Mucosa of stomach (tissue), 1 donor: Measurements from ENCODE around the gene CEP104.

Experiments used
- H3K27me3 ChIP-seq: one replicate; pipeline ENCODE4 v1.7.0; 2013; ENCODE audit warnings: mild to moderate bottlenecking, low read length; ENCODE audit not compliant: control insufficient read depth, insufficient read depth
- H3K36me3 ChIP-seq: one replicate; pipeline ENCODE4 v1.7.0; 2013; ENCODE audit warnings: low read length; ENCODE audit not compliant: control insufficient read depth, insufficient read depth
- H3K4me1 ChIP-seq: one replicate; pipeline ENCODE4 v1.7.0; 2013; ENCODE audit warnings: mild to moderate bottlenecking, low read length; ENCODE audit not compliant: control insufficient read depth, insufficient read depth
- H3K4me3 ChIP-seq: one replicate; pipeline ENCODE4 v1.7.0; 2013; ENCODE audit warnings: low read length
- H3K9ac ChIP-seq: one replicate; pipeline ENCODE4 v1.7.0; 2013; ENCODE audit warnings: mild to moderate bottlenecking, low read length, moderate library complexity
- H3K9me3 ChIP-seq: one replicate; pipeline ENCODE4 v1.7.0; 2013; ENCODE audit warnings: mild to moderate bottlenecking, low read length, moderate library complexity; ENCODE audit not compliant: control insufficient read depth
- donor health status: Pancreatic carcinoma.

The CEP104 gene

GRCh38 chr1:3831689-3832088 lies 25.3 kb downstream of the CEP104 start:
- H3K9ac ChIP-seq, result no peak overlapping the region
- H3K36me3 ChIP-seq, result no peaks in the 10 kb centered on the region
- H3K4me1 ChIP-seq, result no peaks in the 10 kb centered on the region
- H3K9me3 ChIP-seq, result no peaks in the 10 kb centered on the region
- H3K4me3 ChIP-seq, result no peak overlapping the region
- H3K27me3 ChIP-seq, result no peaks in the 10 kb centered on the region

- H3K9me3 ChIP-seq, result no peaks in the 10 kb centered on the region
- no peaks in the 10 kb centered on the region for H3K27me3 ChIP-seq
- H3K4me1 ChIP-seq, result no peaks in the 10 kb centered on the region
- no peak overlapping the region for H3K9ac ChIP-seq
- no peaks in the 10 kb centered on the region for H3K36me3 ChIP-seq
- no peak overlapping the region for H3K4me3 ChIP-seq
Observed at GRCh38 chr1:3828391-3828790, 28.6 kb downstream of the CEP104 start.

- H3K4me3 ChIP-seq, result no peak overlapping the region
- H3K9me3 ChIP-seq, result no peaks in the 10 kb centered on the region
- H3K27me3 ChIP-seq, result no peaks in the 10 kb centered on the region
- H3K9ac ChIP-seq, result no peak overlapping the region
- H3K4me1 ChIP-seq, result no peaks in the 10 kb centered on the region
- no peaks in the 10 kb centered on the region for H3K36me3 ChIP-seq
Observed at GRCh38 chr1:3827813-3828307, 29.2 kb downstream of the CEP104 start.

- no peaks in the 10 kb centered on the region for H3K27me3 ChIP-seq
- H3K9ac ChIP-seq, result no peak overlapping the region
- H3K4me1 ChIP-seq, result no peaks in the 10 kb centered on the region
- H3K9me3 ChIP-seq, result no peaks in the 10 kb centered on the region
- H3K4me3 ChIP-seq, result no peak overlapping the region
- no peaks in the 10 kb centered on the region for H3K36me3 ChIP-seq
Observed at GRCh38 chr1:3825356-3825755, 31.7 kb downstream of the CEP104 start.

- Histone ChIP-seq H3K9me3 (no peaks in the 10 kb centered on the region), H3K27me3 (no peaks in the 10 kb centered on the region), H3K4me3 (no peak overlapping the region), H3K4me1 (no peaks in the 10 kb centered on the region), H3K9ac (no peak overlapping the region), H3K36me3 (no peaks in the 10 kb centered on the region)
Observed at GRCh38 chr1:3824650-3825049, 32.4 kb downstream of the CEP104 start.

GRCh38 chr1:3822421-3822820 lies 34.6 kb downstream of the CEP104 start:
- Histone ChIP-seq H3K36me3 (no peaks in the 10 kb centered on the region), H3K9ac (no peak overlapping the region), H3K4me3 (no peak overlapping the region), H3K9me3 (no peaks in the 10 kb centered on the region), H3K27me3 (no peaks in the 10 kb centered on the region), H3K4me1 (no peaks in the 10 kb centered on the region)

GRCh38 chr1:3821908-3822307 lies 35.1 kb downstream of the CEP104 start:
- H3K9ac ChIP-seq, result no peak overlapping the region
- H3K27me3 ChIP-seq, result no peaks in the 10 kb centered on the region
- no peaks in the 10 kb centered on the region for H3K36me3 ChIP-seq
- H3K9me3 ChIP-seq, result no peaks in the 10 kb centered on the region
- no peaks in the 10 kb centered on the region for H3K4me1 ChIP-seq
- H3K4me3 ChIP-seq, result no peak overlapping the region

- H3K27me3 ChIP-seq, result no peaks in the 10 kb centered on the region
- no peaks in the 10 kb centered on the region for H3K4me1 ChIP-seq
- no peaks in the 10 kb centered on the region for H3K36me3 ChIP-seq
- H3K4me3 ChIP-seq, result no peak overlapping the region
- no peak overlapping the region for H3K9ac ChIP-seq
- H3K9me3 ChIP-seq, result no peaks in the 10 kb centered on the region
Observed at GRCh38 chr1:3821447-3821846, 35.6 kb downstream of the CEP104 start.

GRCh38 chr1:3821004-3821403 lies 36.0 kb downstream of the CEP104 start:
- Histone ChIP-seq H3K27me3 (no peaks in the 10 kb centered on the region), H3K4me1 (no peaks in the 10 kb centered on the region), H3K9me3 (no peaks in the 10 kb centered on the region), H3K4me3 (no peak overlapping the region), H3K36me3 (no peaks in the 10 kb centered on the region), H3K9ac (no peak overlapping the region)

- H3K9ac ChIP-seq, result no peak overlapping the region
- no peaks in the 10 kb centered on the region for H3K27me3 ChIP-seq
- H3K36me3 ChIP-seq, result no peaks in the 10 kb centered on the region
- no peaks in the 10 kb centered on the region for H3K4me1 ChIP-seq
- H3K9me3 ChIP-seq, result no peaks in the 10 kb centered on the region
- H3K4me3 ChIP-seq, result no peak overlapping the region
Observed at GRCh38 chr1:3820316-3820715, 36.7 kb downstream of the CEP104 start.

- no peaks in the 10 kb centered on the region for H3K27me3 ChIP-seq
- no peaks in the 10 kb centered on the region for H3K4me1 ChIP-seq
- H3K36me3 ChIP-seq, result no peaks in the 10 kb centered on the region
Observed at GRCh38 chr1:3819771-3820200, 37.2 kb downstream of the CEP104 start.

GRCh38 chr1:3817821-3818597 lies 39.0 kb downstream of the CEP104 start:
- Histone ChIP-seq H3K4me3 (no peak overlapping the region), H3K9ac (no peak overlapping the region), H3K36me3 (no peaks in the 10 kb centered on the region), H3K9me3 (no peaks in the 10 kb centered on the region), H3K4me1 (no peaks in the 10 kb centered on the region), H3K27me3 (no peaks in the 10 kb centered on the region)

More at GRCh38 chr1:3819771-3820200, 37.2 kb downstream of the CEP104 start:
- no peak overlapping the region for H3K4me3 ChIP-seq
- H3K9ac ChIP-seq, result no peak overlapping the region
- no peaks in the 10 kb centered on the region for H3K9me3 ChIP-seq
